Measurements from ENCODE around the gene HEBP2. TPM values are rescaled to one million over a fixed set of nuclear protein-coding genes. Genes with fewer than 3 reads are reported as not detected.

The HEBP2 gene
- total RNA-seq, 1 donor from 2014 or later = 101 TPM

DNA sequence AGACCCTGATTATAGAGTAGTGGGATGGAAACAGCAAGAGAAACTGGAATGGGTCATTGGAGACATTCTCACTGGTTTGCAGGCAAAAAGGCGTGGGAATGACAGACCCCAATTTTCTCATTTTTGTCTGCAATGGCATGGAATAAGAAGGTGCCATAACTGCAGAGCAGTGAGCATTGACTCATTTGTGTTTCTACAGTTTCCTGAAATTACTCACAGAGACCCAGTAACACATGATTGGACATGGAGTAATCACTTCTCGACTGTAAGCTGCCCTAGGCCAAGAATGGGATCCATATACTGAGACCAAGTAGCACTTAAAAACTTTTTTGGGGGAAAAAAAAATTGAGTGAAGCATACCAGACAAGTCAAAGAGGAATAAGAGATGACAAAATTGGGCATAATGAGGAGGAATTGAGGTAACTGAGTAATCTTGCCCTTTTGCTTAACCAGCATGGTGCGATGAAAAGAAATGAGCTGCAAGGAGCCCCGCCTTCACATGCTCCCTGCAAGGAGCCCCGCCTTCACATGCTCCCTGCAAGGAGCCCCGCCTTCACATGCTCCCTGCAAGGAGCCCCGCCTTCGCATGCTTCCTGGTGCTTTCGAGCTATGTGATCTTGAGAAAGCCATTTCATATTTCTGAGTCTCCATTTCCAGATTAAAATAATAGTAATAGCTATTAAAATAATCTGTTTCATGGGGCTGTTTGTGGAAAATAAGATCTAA is 51.1 kb downstream of the HEBP2 start:
- no peak for DNase-seq (ENCODE audit: low spot score)

DNA sequence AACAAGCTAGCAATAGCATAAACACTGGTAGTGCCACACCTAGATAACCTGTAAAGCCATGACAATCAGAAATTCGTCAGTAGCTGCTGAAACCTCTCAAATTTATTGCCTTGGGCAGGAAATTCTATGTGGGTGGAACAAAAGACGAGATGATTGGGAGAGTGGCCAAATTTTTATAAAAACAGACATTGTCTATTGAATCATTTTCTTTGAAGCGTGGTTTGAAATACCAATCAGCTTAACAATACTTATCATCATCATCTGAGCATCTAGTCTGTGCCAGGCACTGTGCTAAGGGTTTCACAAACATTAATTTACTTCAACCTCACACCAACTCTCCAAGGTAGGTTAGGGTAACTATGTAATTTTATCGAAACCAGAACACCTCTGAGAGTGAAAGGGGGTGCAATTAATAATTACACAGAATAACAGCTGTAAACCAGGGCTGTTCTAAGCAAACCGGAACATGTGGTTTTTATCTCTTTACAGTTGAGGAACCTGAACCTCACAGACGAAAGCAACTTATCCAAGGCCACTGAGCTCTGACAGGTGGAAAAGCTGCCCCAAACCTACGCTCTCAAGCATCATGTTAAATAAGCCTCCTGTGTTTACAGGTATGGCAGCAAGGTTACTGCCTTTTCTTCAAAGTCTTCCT is 51.9 kb downstream of the HEBP2 start:
- DNase-seq (ENCODE audit: low spot score) = no peak

DNA sequence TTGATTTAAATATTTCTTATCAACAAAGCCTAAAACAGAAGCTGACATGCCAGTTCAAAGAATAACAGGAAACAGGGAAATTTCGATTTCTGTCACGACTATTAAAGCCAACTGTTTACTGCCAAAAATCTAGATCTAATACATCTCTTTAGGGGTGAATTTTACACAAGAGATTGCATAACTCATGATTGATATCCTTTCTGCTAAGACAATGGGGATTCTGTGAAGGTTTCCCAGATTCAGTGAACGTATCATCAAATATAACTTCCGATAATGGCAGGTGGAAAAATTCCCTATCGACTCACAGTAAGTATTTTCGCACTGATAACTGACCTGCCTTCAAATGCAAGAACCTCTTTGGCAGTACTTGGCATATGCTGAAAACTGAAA is 52.4 kb downstream of the HEBP2 start:
- no peak for DNase-seq (ENCODE audit: low spot score)

DNA sequence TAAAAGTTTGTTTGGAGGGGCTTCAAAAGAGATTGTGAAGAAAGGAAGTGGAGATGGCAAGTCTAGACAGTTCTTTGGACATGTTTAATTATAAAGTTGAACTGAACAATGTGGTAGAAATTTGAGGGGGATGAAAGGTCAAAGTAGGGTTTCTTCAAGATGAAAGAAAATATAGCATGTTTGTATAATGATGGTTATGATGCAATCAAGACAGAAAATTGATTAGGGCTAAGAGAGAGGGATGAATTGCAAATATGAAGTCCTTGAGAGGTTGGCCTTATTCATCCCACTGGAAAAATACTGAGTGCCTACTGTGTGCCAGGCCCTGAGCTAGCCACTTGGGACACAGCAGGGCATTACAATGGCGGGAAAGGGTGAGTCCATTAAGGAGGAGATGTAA is 57.6 kb downstream of the HEBP2 start:
- no peak for DNase-seq (ENCODE audit: low spot score)

DNA sequence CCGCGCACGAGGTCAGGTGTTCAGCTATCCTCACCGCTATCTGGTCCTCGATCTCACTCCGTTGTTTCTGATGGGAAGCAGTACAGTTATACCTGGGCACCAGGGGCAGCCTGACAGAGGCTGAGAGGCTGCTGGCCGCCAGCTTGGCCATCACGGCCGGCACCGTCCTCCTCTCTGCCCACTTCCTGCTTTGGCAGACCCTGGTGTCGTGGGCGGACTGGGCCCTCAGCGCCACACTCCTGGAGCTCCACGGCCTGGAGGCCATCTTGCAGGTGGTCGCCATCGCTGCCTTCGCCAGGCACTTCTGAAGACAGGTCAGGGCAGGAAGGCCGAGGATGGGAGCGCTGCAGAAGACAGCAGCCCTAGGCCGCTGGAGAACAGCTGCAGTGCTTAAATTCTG is 60.1 kb downstream of the HEBP2 start:
- no peak for DNase-seq (ENCODE audit: low spot score)

DNA sequence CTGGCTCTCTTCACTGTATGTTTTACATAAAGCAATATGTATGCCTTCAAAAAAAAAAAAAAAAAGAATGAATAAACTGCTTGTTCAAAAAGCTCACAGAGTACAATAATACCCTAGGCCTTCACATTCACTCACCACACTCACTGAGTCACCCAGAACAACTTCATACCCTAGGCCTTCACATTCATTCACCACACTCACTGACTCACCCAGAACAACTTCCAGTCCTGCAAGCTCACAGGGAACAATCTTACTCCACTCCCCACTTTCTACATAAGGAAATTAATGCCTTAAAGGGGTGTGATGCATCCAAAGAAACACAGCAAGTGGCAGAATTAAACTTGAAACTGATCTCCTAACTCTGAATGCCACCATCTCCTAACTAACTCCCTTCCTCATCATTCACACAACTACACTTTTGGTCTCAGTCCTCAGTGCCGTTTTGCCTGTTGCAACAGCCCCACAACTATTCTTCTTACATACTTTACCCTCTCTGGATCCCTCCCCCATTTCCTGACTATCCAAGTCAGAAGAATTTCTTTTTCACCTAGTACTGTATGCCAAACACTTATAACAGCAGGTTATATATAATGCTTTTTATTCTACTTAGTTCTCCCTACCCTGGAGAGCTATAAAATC is 61.1 kb downstream of the HEBP2 start:
- no peak for DNase-seq (ENCODE audit: low spot score)

DNA sequence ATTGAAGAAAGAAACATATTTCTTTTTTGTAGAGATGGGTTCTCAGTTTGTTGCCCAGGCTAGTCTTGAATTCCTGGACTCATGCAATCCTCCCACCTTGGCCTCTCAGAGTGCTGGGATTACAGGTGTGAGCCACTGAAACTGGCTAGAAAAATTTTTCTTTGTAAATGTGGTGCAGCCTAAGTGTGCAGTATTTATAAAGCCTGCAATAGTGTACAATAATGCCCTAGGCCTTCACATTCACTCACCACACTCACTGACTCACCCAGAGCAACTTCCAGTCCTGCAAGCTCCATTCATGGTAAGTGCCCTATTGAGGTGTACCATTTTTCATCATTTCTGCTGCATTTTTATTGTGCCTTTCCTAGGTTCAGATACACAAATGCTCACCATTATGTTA is 63.9 kb downstream of the HEBP2 start:
- no peak for DNase-seq (ENCODE audit: low spot score)

DNA sequence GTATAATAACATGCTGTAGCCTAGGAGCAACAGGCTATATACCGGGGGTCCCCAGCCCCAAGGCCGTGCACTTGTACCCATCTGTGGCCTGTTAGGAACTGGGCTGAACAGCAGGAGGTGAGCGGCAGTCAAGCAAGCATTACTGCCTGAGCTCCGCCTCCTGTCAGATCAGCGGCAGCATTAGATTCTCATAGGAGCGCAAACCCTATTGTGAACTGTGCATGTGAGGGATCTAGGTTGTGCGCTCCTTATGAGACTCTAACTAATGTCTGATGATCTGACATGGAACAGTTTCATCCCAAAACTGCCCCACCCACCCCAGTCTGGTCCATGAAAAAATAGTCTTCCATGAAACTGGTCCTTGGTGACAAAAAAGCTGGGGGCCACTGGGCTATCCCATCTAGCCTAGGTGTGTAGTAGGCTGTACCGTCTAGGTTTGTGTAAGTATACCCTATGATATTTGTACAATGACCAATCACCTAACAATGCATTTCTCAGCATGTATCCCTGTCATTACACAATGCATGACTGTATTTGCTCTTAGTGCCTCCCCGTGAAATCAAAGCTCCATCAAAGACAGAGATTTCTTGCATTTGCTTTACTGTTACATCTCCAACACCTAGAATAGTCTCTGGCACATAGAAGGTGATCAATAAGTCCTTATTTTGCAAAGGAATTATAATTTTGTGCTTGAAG is 64.4 kb downstream of the HEBP2 start:
- no peak for DNase-seq (ENCODE audit: low spot score)

Other genes starting within 250 kb of the HEBP2 start
- 40.1 TPM for gene ARFGEF3, start 242.3 kb upstream of the HEBP2 start, total RNA-seq
- not detected for gene PBOV1, start 185.7 kb upstream of the HEBP2 start, total RNA-seq
- gene SMIM28, start 26.3 kb upstream of the HEBP2 start, total RNA-seq = not detected
- 25.1 TPM for gene NHSL1, start 95.3 kb downstream of the HEBP2 start, total RNA-seq

Data from ureter (tissue), 1 donor.